K562 (cell line): Measurements from ENCODE around the gene CERS2. TPM values are rescaled to one million over a fixed set of nuclear protein-coding genes. Genes with fewer than 3 reads are reported as not detected.

Experiments used
- BCLAF1 ChIP-seq, 2 experiments: fragments of 450-650 bp in 1 of 2; IDR thresholded peaks; 2 replicates each; pipeline ENCODE4 v1.6.1; 2011 to 2017; ENCODE audit warnings: low read depth in 2 of 2, antibody characterized with exemption in 1 of 2, borderline replicate concordance in 1 of 2, low read length in 1 of 2, mild to moderate bottlenecking in 1 of 2, mixed read lengths in 1 of 2; ENCODE audit not compliant: control insufficient read depth in 1 of 2
- ELF1 ChIP-seq: fragments of 200-800 bp; sonication (Bioruptor generic); IDR thresholded peaks from 2 replicates; pipeline ENCODE4 v1.6.1; 2016; ENCODE audit warnings: missing genetic modification characterization, missing compliant biosample characterization
- MTA1 ChIP-seq: fragments of 450-650 bp; IDR thresholded peaks from 2 replicates; pipeline ENCODE4 v1.6.1; 2017; ENCODE audit warnings: borderline replicate concordance
- NFXL1 ChIP-seq: fragments of 450-650 bp; formaldehyde crosslinking; IDR thresholded peaks from 2 replicates; pipeline ENCODE4 v1.4.0; 2021; ENCODE audit warnings: mild to moderate bottlenecking
- NR2F6 ChIP-seq: fragments of 450-650 bp; formaldehyde crosslinking; IDR thresholded peaks from 2 replicates; pipeline ENCODE4 v1.4.0; 2020; ENCODE audit warnings: mild to moderate bottlenecking
- PRPF4 ChIP-seq: fragments of 200-400 bp; formaldehyde crosslinking; IDR thresholded peaks from one replicate; pipeline ENCODE4 v1.6.1; 2017; ENCODE audit warnings: low read length, low read depth, mild to moderate bottlenecking; ENCODE audit not compliant: insufficient read depth, poor library complexity, severe bottlenecking
- RBM39 ChIP-seq: fragments of 200-400 bp; formaldehyde crosslinking; optimal IDR thresholded peaks from 2 replicates; pipeline ENCODE3; 2018; ENCODE audit warnings: low read depth, low read length
- SMARCA4 ChIP-seq: fragments of 450-650 bp; IDR thresholded peaks from 2 replicates; pipeline ENCODE4 v1.6.1; 2016
- SP1 ChIP-seq: sonication (generic); formaldehyde crosslinking; IDR thresholded peaks from 2 replicates; pipeline ENCODE4 v1.8.1; 2022; ENCODE audit warnings: mild to moderate bottlenecking, missing genetic modification reagents
- ZNF134 ChIP-seq: fragments of 250-450 bp; sonication (Bioruptor Pico); conservative IDR thresholded peaks from 2 replicates; pipeline ENCODE4 v1.4.0; 2020
- ZNF445 ChIP-seq: fragments of 250-450 bp; sonication (Bioruptor Pico); IDR thresholded peaks from 2 replicates; pipeline ENCODE4 v1.4.0; 2020; ENCODE audit warnings: low read depth, mild to moderate bottlenecking, moderate library complexity
- ZNF639 ChIP-seq, 2 experiments: fragments of 200-800 bp in 1 of 2; sonication (Bioruptor generic) in 1 of 2; sonication (generic) in 1 of 2; formaldehyde crosslinking in 1 of 2; IDR thresholded peaks in 1 of 2; conservative IDR thresholded peaks in 1 of 2; 2 replicates each; pipeline versions ENCODE4 v1.5.0 to v1.6.1; 2016 to 2020; ENCODE audit warnings: missing compliant biosample characterization in 1 of 2, missing genetic modification characterization in 1 of 2, missing genetic modification reagents in 1 of 2
- polyA plus RNA-seq, 8 experiments: library from polyadenylated mRNA; depleted of rRNA in 4 of 8; stranded (reverse) in 5 of 8; unstranded in 3 of 8; fragments of >200 nt; fragmentation: Nextera tagmentation in 2 of 8; fragmentation: Illumina TruSeq in 1 of 8; extraction: Ambion mirVana in 2 of 8; extraction: Trizol in 1 of 8; gene quantifications; 2 replicates each; pipeline versions ENCODE4 v1.2.1 to v1.2.3, GENCODE V29; 2011 to 2014; ENCODE audit warnings: inconsistent platforms in 1 of 8, missing spikeins in 1 of 8
- total RNA-seq, 7 experiments: library from RNA; depleted of rRNA in 6 of 7; stranded (reverse); fragments of >200 nt in 6 of 7; fragmentation: Illumina TruSeq in 2 of 7; extraction: Trizol in 2 of 7; gene quantifications; 2 replicates each; pipeline versions ENCODE4 v1.2.1 to v1.2.3, GENCODE V29; 2011 to 2021; ENCODE audit warnings: low replicate concordance in 1 of 7
- TF ChIP-seq, protein P1 (sequence below), 2 experiments: fragments of 450-650 bp; IDR thresholded peaks; 2 replicates each; pipeline ENCODE4 v1.6.1; 2016; ENCODE audit warnings: mild to moderate bottlenecking in 2 of 2, borderline replicate concordance in 1 of 2, low read depth in 1 of 2, moderate library complexity in 1 of 2

Gene CERS2
- total and polyA plus RNA-seq, 9 of the 15 experiments (the other 6 are each of a cell fraction or from before 2014, with no cell fraction given) = 23.4 to 295 (median 132) TPM

GRCh38 chr1:150976879-150977694 is 2.5 kb upstream of the CERS2 start (continued):
- TF ChIP-seq, protein P1, sequence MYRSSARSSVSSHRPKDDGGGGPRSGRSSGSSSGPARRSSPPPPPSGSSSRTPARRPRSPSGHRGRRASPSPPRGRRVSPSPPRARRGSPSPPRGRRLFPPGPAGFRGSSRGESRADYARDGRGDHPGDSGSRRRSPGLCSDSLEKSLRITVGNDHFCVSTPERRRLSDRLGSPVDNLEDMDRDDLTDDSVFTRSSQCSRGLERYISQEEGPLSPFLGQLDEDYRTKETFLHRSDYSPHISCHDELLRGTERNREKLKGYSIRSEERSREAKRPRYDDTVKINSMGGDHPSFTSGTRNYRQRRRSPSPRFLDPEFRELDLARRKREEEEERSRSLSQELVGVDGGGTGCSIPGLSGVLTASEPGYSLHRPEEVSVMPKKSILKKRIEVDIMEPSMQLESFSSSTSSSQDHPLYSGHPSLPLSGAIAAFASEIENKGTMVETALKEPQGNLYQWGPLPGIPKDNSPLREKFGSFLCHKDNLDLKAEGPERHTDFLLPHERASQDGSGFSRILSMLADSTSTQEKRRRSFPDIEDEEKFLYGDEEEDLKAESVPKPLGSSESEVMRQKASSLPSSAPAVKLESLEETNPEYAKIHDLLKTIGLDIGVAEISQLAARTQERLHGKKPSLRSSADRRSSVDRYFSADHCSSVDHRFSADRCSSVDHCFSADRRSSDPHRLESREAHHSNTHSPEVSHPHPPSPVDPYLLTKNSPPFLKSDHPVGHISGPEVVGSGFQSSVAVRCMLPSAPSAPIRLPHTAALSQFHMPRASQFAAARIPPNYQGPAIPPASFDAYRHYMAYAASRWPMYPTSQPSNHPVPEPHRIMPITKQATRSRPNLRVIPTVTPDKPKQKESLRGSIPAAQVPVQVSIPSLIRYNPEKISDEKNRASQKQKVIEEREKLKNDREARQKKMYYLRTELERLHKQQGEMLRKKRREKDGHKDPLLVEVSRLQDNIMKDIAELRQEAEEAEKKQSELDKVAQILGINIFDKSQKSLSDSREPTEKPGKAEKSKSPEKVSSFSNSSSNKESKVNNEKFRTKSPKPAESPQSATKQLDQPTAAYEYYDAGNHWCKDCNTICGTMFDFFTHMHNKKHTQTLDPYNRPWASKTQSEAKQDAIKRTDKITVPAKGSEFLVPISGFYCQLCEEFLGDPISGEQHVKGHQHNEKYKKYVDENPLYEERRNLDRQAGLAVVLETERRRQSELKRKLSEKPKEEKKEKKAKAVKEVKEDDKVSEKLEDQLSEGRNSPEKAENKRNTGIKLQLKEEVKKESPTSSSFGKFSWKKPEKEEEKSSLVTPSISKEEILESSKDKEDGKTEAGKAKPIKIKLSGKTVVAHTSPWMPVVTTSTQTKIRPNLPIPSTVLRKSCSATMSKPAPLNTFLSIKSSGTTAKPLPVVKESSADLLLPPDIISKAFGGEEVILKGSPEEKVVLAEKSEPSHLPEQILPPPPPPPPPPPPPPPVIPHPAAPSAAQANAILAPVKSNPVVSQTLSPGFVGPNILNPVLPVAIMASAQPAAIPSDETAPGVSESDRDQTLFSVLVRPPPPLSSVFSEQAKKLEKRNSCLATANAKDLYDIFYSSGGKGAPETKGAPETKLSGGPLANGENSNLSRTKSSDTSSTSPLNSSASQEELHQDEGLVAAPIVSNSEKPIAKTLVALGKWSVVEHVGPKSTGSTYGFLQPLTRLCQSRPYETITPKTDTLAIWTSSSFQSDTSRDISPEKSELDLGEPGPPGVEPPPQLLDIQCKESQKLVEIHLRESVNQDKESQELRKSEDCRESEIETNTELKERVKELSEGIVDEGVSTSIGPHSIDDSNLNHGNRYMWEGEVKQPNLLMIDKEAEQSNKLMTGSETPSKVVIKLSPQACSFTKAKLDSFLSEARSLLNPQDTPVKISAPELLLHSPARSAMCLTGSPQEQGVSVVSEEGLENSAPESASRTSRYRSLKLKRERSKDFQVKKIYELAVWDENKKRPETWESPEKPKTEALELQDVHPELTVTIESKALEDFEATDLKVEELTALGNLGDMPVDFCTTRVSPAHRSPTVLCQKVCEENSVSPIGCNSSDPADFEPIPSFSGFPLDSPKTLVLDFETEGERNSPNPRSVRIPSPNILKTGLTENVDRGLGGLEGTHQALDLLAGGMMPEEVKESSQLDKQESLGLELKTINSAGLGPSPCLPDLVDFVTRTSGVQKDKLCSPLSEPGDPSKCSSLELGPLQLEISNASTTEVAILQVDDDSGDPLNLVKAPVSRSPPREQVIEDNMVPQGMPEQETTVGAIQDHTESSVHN (IDR thresholded peaks at IDR 0.05; ENCODE audit: borderline replicate concordance in 1 of 2, low read depth in 1 of 2) = peak in 1 of 2 experiments; percentile 25; a peak in 1 of 4 replicates
- TF ChIP-seq NFXL1 (CRISPR knock-in tag) (no peak), RBM39 (peak; percentile 36), NR2F6 (CRISPR knock-in tag) (no peak), BCLAF1 (IDR thresholded peaks at IDR 0.05; ENCODE audit: borderline replicate concordance in 1 of 2, control insufficient read depth in 1 of 2, low read depth in 2 of 2, low read length in 1 of 2) (no peak), SP1 (no peak), PRPF4 (no peak), ZNF134 (CRISPR knock-in tag) (peak; percentile 24; the same call in 1 of the 2 replicates), ELF1 (tag) (no peak), ZNF445 (CRISPR knock-in tag) (no peak), ZNF639 (CRISPR knock-in tag; conservative IDR thresholded peaks at IDR 0.05 in 1 of 2, IDR thresholded peaks at IDR 0.05 in 1 of 2) (peak in 1 of 2 experiments; percentile 89; a peak in 2 of 4 replicates), SMARCA4 (peak; percentile 98), MTA1 (peak; percentile 73; the same call in 1 of the 2 replicates)
